OCI-LY3 (cell line): ENCODE measurements around the gene FLYWCH2.

Experiments used
- EZH2phosphoT487 ChIP-seq: fragments of 200-600 bp; shearing (Covaris generic); IDR thresholded peaks from 2 replicates; pipeline ENCODE4 v1.6.1; 2018; ENCODE audit warnings: antibody characterized with exemption, mixed run types, low read depth
- TF ChIP-seq, protein P1 (sequence below): fragments of 200-600, 300-600 bp; sonication (generic); IDR thresholded peaks from 2 replicates; pipeline ENCODE4 v1.5.1; 2014; ENCODE audit warnings: antibody characterized with exemption, low read length, low read depth

DNA sequence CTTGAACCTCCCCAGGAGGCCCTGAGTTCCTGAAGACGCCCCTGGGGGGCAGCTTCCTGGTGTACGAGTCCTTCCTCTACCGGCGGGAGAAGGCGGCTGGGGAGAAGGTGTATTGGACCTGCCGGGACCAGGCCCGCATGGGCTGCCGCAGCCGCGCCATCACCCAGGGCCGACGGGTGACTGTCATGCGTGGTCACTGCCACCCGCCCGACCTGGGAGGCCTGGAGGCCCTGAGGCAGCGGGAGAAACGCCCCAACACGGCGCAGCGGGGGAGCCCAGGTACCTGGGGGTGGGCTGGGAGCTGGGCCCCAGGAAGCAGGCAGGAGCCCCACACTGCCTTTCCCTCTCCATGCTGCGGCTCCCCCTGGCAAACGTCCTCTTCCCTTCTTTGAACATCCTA lies 50.7 kb downstream of the FLYWCH2 start:
- TF ChIP-seq, protein P1, sequence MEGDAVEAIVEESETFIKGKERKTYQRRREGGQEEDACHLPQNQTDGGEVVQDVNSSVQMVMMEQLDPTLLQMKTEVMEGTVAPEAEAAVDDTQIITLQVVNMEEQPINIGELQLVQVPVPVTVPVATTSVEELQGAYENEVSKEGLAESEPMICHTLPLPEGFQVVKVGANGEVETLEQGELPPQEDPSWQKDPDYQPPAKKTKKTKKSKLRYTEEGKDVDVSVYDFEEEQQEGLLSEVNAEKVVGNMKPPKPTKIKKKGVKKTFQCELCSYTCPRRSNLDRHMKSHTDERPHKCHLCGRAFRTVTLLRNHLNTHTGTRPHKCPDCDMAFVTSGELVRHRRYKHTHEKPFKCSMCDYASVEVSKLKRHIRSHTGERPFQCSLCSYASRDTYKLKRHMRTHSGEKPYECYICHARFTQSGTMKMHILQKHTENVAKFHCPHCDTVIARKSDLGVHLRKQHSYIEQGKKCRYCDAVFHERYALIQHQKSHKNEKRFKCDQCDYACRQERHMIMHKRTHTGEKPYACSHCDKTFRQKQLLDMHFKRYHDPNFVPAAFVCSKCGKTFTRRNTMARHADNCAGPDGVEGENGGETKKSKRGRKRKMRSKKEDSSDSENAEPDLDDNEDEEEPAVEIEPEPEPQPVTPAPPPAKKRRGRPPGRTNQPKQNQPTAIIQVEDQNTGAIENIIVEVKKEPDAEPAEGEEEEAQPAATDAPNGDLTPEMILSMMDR, result no peak
- TF ChIP-seq EZH2phosphoT487, result no peak
